Stimulated activated CD8-positive, alpha-beta memory T cell treated with anti-CD3 and anti-CD28 coated beads, Interleukin-7, amount 100 ng/mL, for 4 hours (primary cell): Measurements from ENCODE around the gene METTL3.
"Not testable (repeated sequence)": the region's sequence is repeated elsewhere in the genome, so short reads cannot be mapped to it uniquely, and the experiment has no call there.

Source experiments
- DNase-seq, 2 donors: peaks; one replicate each; pipeline ENCODE4 v3.0.0-alpha.2; 2020; ENCODE audit warnings: low read depth in 2 of 2

Gene METTL3

GRCh38 chr14:21510735-21511657 is at the start of gene METTL3:
METTL3 (minus strand) TSS chr14:21511340; CDS start chr14:21511223, 117 bp downstream.
- DNase-seq, result peak; percentile 89 to 93

GRCh38 chr14:21558703-21559170 is 47.6 kb upstream of the METTL3 start:
- no peak for DNase-seq

- DNase-seq, result peak; percentile 36 to 72
Observed at GRCh38 chr14:21557084-21557901, 46.2 kb upstream of the METTL3 start.

- DNase-seq, result no peak
Observed at GRCh38 chr14:21556378-21557083, 45.4 kb upstream of the METTL3 start.

- DNase-seq, result no peak
Observed at GRCh38 chr14:21553266-21553665, 42.1 kb upstream of the METTL3 start.

GRCh38 chr14:21544588-21544987 is 33.4 kb upstream of the METTL3 start:
- not testable (repeated sequence) for DNase-seq

GRCh38 chr14:21543963-21544362 is 32.8 kb upstream of the METTL3 start:
- DNase-seq, result no peak

- DNase-seq, result no peak
Observed at GRCh38 chr14:21543521-21543960, 32.4 kb upstream of the METTL3 start.

- DNase-seq, result no peak
Observed at GRCh38 chr14:21541413-21542074, 30.4 kb upstream of the METTL3 start.

- no peak for DNase-seq
Observed at GRCh38 chr14:21539189-21539940, 28.2 kb upstream of the METTL3 start.

GRCh38 chr14:21537090-21537424 is 25.9 kb upstream of the METTL3 start:
- DNase-seq, result no peak

- no peak for DNase-seq
Observed at GRCh38 chr14:21536418-21537089, 25.4 kb upstream of the METTL3 start.

GRCh38 chr14:21535545-21536417 is 24.6 kb upstream of the METTL3 start:
- DNase-seq, result no peak

GRCh38 chr14:21534576-21534975 is 23.4 kb upstream of the METTL3 start:
- DNase-seq, result no peak

GRCh38 chr14:21533294-21533693 is 22.2 kb upstream of the METTL3 start:
- no peak for DNase-seq

- no peak for DNase-seq
Observed at GRCh38 chr14:21529515-21529914, 18.4 kb upstream of the METTL3 start.

GRCh38 chr14:21528381-21529348 is 17.5 kb upstream of the METTL3 start:
- no peak for DNase-seq

- no peak for DNase-seq
Observed at GRCh38 chr14:21527318-21527679, 16.2 kb upstream of the METTL3 start.
